Sigmoid colon (tissue), 7 donors: ENCODE data around the gene AXDND1. TPM values are rescaled to one million over a fixed set of nuclear protein-coding genes. Genes with fewer than 3 reads are reported as not detected.
"Not testable (repeated sequence)": the region's sequence is repeated elsewhere in the genome, so short reads cannot be mapped to it uniquely, and the experiment has no call there.

Source experiments
- DNase-seq: peaks from one replicate; pipeline ENCODE4 v3.0.0-alpha.2; 2019
- H3K27ac ChIP-seq, 4 donors: fragments of 200-600 bp; sonication (generic); one replicate each; pipeline ENCODE4 v1.5.1; 2016 to 2019; ENCODE audit warnings: mild to moderate bottlenecking in 1 of 4
- H3K27me3 ChIP-seq, 3 donors: fragments of 200-600 bp; sonication (generic); one replicate each; pipeline ENCODE4 v1.5.1; 2019; ENCODE audit warnings: mild to moderate bottlenecking in 1 of 3
- H3K36me3 ChIP-seq, 4 donors: fragments of 200-600 bp; sonication (generic); one replicate each; pipeline ENCODE4 v1.5.1; 2016 to 2019
- H3K4me1 ChIP-seq, 4 donors: fragments of 200-600 bp; sonication (generic); one replicate each; pipeline ENCODE4 v1.5.1; 2017 to 2019
- H3K4me3 ChIP-seq, 4 donors: fragments of 200-600 bp; sonication (generic); one replicate each; pipeline ENCODE4 v1.5.1; 2017 to 2019; ENCODE audit warnings: mild to moderate bottlenecking in 2 of 4, moderate library complexity in 1 of 4
- H3K9me3 ChIP-seq, 4 donors: fragments of 200-600 bp in 3 of 4; sonication (generic) in 3 of 4; one replicate each; pipeline versions ENCODE4 v1.5.1 to v1.6.1; 2013 to 2019
- EP300 ChIP-seq, 4 donors: sonication (generic); formaldehyde crosslinking; IDR thresholded peaks; one replicate each; pipeline ENCODE4 v1.6.1; 2017; ENCODE audit warnings: antibody characterized with exemption in 4 of 4
- POLR2A ChIP-seq, 2 donors: fragments of 450-650 bp; IDR thresholded peaks; one replicate each; pipeline ENCODE4 v1.6.1; 2016; ENCODE audit warnings: antibody characterized with exemption in 2 of 2, mild to moderate bottlenecking in 2 of 2, moderate library complexity in 2 of 2
- POLR2AphosphoS5 ChIP-seq, 4 donors: sonication (generic); formaldehyde crosslinking; IDR thresholded peaks; one replicate each; pipeline ENCODE4 v1.6.1; 2017; ENCODE audit warnings: antibody characterized with exemption in 4 of 4
- WGBS, 2 donors: extraction: QIAGEN DNeasy Blood & Tissue Kit; methylation state at CpG; one replicate each; pipeline ENCODE4 v1.1.7; 2013; 5-methylcytosine and 5-hydroxymethylcytosine counted together
- intact Hi-C: fragments of 100-400 bp; cut with DNase I; formaldehyde crosslinking; loops from one replicate; pipeline ENCODE4 v1.15.1; 2023
- polyA plus RNA-seq, 3 donors: library from polyadenylated mRNA; stranded (reverse); fragments of 200-250 nt; gene quantifications; one replicate each; pipeline ENCODE4 v1.2.3, GENCODE V29; 2013
- total RNA-seq, 4 donors: library from RNA; depleted of rRNA; stranded (reverse); fragments of >200 nt; gene quantifications; one replicate each; pipeline ENCODE4 v1.1.0, GENCODE V29; 2016
- TF ChIP-seq, protein P1 (sequence below), 4 experiments: fragments of 450-650 bp in 3 of 4; fragments of 200-600 bp in 1 of 4; IDR thresholded peaks; one replicate each; pipeline ENCODE4 v1.5.1; 2016 to 2019; ENCODE audit warnings: antibody characterized with exemption in 4 of 4, mild to moderate bottlenecking in 3 of 4, moderate library complexity in 2 of 4
- donor health status: healthy with polysubstance abuse.
- donor health status: Bipolar disorder and iron deficiency.
- donor health status: healthy.

Gene AXDND1
- total and polyA plus RNA-seq, 7 donors = 0.14 to 19.2 (median 2.4) TPM; not detected in 1

DNA sequence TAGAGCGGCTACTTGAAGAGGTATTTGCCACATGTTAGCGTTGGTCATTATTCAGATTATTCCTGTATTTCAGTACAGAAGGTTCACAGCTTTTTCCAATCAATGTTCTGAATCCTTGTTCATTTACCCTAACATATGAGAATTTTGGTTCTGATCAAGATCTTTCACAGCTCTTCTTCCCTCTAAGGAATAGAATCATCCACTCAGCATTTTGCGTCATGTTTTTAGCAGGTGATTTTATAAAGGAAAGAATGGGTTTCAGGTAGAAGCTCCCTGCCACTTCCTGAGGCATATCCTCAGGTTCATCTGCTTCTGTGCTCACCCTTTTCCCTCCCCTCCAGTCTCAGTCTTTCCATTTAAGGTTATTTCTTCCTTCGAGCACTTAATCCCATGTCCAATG is 143.6 kb downstream of the AXDND1 start:
- Histone ChIP-seq H3K36me3 (no peaks in the 10 kb centered on the region), H3K4me3 (no peak overlapping the region), H3K27me3 (no peaks in the 10 kb centered on the region), H3K4me1 (no peaks in the 10 kb centered on the region), H3K9me3 (no peaks in the 10 kb centered on the region), H3K27ac (no peak overlapping the region)
- TF ChIP-seq, protein P1, sequence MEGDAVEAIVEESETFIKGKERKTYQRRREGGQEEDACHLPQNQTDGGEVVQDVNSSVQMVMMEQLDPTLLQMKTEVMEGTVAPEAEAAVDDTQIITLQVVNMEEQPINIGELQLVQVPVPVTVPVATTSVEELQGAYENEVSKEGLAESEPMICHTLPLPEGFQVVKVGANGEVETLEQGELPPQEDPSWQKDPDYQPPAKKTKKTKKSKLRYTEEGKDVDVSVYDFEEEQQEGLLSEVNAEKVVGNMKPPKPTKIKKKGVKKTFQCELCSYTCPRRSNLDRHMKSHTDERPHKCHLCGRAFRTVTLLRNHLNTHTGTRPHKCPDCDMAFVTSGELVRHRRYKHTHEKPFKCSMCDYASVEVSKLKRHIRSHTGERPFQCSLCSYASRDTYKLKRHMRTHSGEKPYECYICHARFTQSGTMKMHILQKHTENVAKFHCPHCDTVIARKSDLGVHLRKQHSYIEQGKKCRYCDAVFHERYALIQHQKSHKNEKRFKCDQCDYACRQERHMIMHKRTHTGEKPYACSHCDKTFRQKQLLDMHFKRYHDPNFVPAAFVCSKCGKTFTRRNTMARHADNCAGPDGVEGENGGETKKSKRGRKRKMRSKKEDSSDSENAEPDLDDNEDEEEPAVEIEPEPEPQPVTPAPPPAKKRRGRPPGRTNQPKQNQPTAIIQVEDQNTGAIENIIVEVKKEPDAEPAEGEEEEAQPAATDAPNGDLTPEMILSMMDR (IDR thresholded peaks at IDR 0.05) = no peak
- TF ChIP-seq POLR2AphosphoS5 (IDR thresholded peaks at IDR 0.05) (no peak), EP300 (IDR thresholded peaks at IDR 0.05) (no peak), POLR2A (IDR thresholded peaks at IDR 0.05) (no peak)
- no peak for DNase-seq
- WGBS, 2 donors = 86 to 87% methylated on average over 4 of the region's 4 CpGs
- intact Hi-C loops = no loop called here

- Histone ChIP-seq H3K4me3 (no peak overlapping the region), H3K4me1 (no peaks in the 10 kb centered on the region), H3K9me3 (no peaks in the 10 kb centered on the region), H3K27me3 (no peaks in the 10 kb centered on the region), H3K36me3 (no peaks in the 10 kb centered on the region), H3K27ac (no peak overlapping the region)
- no peak for DNase-seq
- 22 to 45% methylated on average over 2 of the region's 2 CpGs for WGBS, 2 donors
- TF ChIP-seq, protein P1 (IDR thresholded peaks at IDR 0.05) = no peak
- TF ChIP-seq EP300 (IDR thresholded peaks at IDR 0.05) (no peak), POLR2AphosphoS5 (IDR thresholded peaks at IDR 0.05) (no peak), POLR2A (IDR thresholded peaks at IDR 0.05) (no peak)
- intact Hi-C loops = no loop called here
Observed at GRCh38 chr1:179510038-179510437, 144.3 kb downstream of the AXDND1 start.

GRCh38 chr1:179516976-179517705 is 151.4 kb downstream of the AXDND1 start:
- no peak for DNase-seq
- TF ChIP-seq POLR2AphosphoS5 (IDR thresholded peaks at IDR 0.05) (no peak), EP300 (IDR thresholded peaks at IDR 0.05) (no peak), POLR2A (IDR thresholded peaks at IDR 0.05) (no peak)
- TF ChIP-seq, protein P1 (IDR thresholded peaks at IDR 0.05) = no peak
- H3K36me3 ChIP-seq = no peaks in the 10 kb centered on the region
- WGBS, 2 donors = 21 to 64% methylated on average over 11 of the region's 11 CpGs
- intact Hi-C loops = no loop called here
- H3K4me3 ChIP-seq = no peak overlapping the region
- no peaks in the 10 kb centered on the region for H3K9me3 ChIP-seq
- H3K27ac ChIP-seq = no peak overlapping the region
- no peaks in the 10 kb centered on the region for H3K27me3 ChIP-seq
- no peaks in the 10 kb centered on the region for H3K4me1 ChIP-seq

GRCh38 chr1:179518544-179518943 is 152.8 kb downstream of the AXDND1 start:
- H3K27me3 ChIP-seq, H3K9me3 ChIP-seq, H3K4me1 ChIP-seq, intact Hi-C loops, H3K27ac ChIP-seq, DNase-seq, H3K4me3 ChIP-seq, H3K36me3 ChIP-seq: not testable (repeated sequence)
- 93% methylated on average over 1 of the region's 1 CpG for WGBS, 2 donors

DNA sequence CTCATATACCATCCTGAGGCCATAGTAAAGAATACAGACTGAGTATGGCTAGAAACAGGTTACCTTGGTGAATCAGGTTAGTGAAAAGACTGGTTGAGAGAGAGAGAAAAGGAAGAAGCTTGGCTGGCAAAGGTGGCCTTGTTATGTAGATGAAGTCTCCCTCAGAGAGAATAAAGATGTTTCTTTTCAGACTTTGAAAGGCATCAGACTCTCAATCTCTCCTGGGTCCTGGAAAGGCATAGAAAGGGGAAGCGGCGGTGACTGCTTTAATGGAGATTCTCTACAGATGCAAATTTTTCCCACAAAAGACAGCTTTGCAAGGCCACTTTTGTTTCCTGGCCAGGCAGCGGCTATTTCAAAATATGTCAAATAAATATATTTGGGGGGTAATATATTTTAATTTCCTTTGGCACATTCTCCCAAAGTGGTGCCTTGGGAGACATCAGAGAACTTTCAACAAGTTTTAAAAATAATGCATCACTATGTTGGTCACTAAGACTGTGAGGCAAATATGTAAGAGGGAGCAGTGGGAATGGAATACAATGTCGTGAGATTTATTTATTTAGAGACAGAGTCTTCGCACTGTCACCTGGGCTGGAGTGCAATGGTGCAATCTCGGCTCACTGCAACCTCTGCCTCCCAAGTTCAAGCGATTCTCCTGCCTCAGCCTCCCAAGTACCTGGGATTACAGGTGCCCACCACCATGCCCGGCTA is 163.9 kb downstream of the AXDND1 start:
- Histone ChIP-seq H3K27me3 (no peaks in the 10 kb centered on the region), H3K27ac (no peak overlapping the region), H3K9me3 (no peaks in the 10 kb centered on the region), H3K4me3 (no peak overlapping the region), H3K36me3 (no peaks in the 10 kb centered on the region), H3K4me1 (peaks cover 0 to 4% (median 0%) of the 10 kb centered on the region in 4 donors)
- 76 to 91% methylated on average over 8 of the region's 8 CpGs for WGBS, 2 donors
- intact Hi-C loops = no loop called here
- TF ChIP-seq POLR2A (IDR thresholded peaks at IDR 0.05) (no peak), POLR2AphosphoS5 (IDR thresholded peaks at IDR 0.05) (no peak), EP300 (IDR thresholded peaks at IDR 0.05) (no peak)
- TF ChIP-seq, protein P1 (IDR thresholded peaks at IDR 0.05) = no peak
- DNase-seq = no peak
